HCT116 (cell line): ENCODE results near the gene FRMPD4.

Source experiments
- CTCF ChIP-seq, 3 experiments: fragments of 200-600 bp in 1 of 3; sonication (generic) in 1 of 3; IDR thresholded peaks in 2 of 3; conservative IDR thresholded peaks in 1 of 3; 2 replicates each; pipeline ENCODE4 v1.5.1; 2012 to 2017; ENCODE audit warnings: low read depth in 2 of 3, low read length in 2 of 3, antibody characterized with exemption in 1 of 3, borderline replicate concordance in 1 of 3, control low read depth in 1 of 3, mild to moderate bottlenecking in 1 of 3, mixed read lengths in 1 of 3, mixed run types in 1 of 3, moderate library complexity in 1 of 3; ENCODE audit not compliant: insufficient read depth in 1 of 3
- EZH2 ChIP-seq: fragments of 200-600 bp; sonication (generic); IDR thresholded peaks from 2 replicates; pipeline ENCODE4 v1.6.1; 2017; ENCODE audit warnings: antibody characterized with exemption, mixed run types
- POLR2A ChIP-seq: IDR thresholded peaks from 2 replicates; pipeline ENCODE4 v1.7.0; 2011; ENCODE audit warnings: borderline replicate concordance; ENCODE audit not compliant: insufficient read depth, insufficient read length; ENCODE audit errors: extremely low read depth
- POLR2AphosphoS5 ChIP-seq: IDR thresholded peaks from 2 replicates; pipeline ENCODE4 v1.6.1; 2011; ENCODE audit warnings: mild to moderate bottlenecking, low read depth, low read length, moderate library complexity

GRCh38 chrX:12463873-12464272, 325.6 kb downstream of the FRMPD4 start:
- TF ChIP-seq POLR2AphosphoS5 (no peak), POLR2A (no peak), CTCF (IDR thresholded peaks at IDR 0.05 in 2 of 3, conservative IDR thresholded peaks at IDR 0.05 in 1 of 3; ENCODE audit: borderline replicate concordance in 1 of 3, insufficient read depth in 1 of 3, low read depth in 2 of 3, low read length in 2 of 3) (no peak), EZH2 (no peak)
